ENCODE measurements around the gene CTNNB1.

GRCh38 chr3:41202075-41202833 lies 2.9 kb downstream of the CTNNB1 start:
- TF ChIP-seq CTCF (conservative IDR thresholded peaks at IDR 0.05; ENCODE audit: low read depth, low read length) (no peak), EZH2 (IDR thresholded peaks at IDR 0.05; ENCODE audit: borderline replicate concordance, low read depth, low read length, poor library complexity, severe bottlenecking) (no peak)
